Measurements from ENCODE around the gene PRDX5. TPM values are rescaled to one million over a fixed set of nuclear protein-coding genes. Genes with fewer than 3 reads are reported as not detected.
A peak's percentile ranks its signal among the peaks of the same experiment; 100 is the strongest.
"Not testable (repeated sequence)": the region's sequence is repeated elsewhere in the genome, so short reads cannot be mapped to it uniquely, and the experiment has no call there.

PRDX5 gene
- total RNA-seq, 1 donor from 2014 or later = 264 TPM

- TF ChIP-seq CTCF (IDR thresholded peaks at IDR 0.05; ENCODE audit: unreplicated experiment) = no peak
- H3K9me3 Mint-ChIP-seq (ENCODE audit: unreplicated experiment) = no peaks in the 10 kb centered on the region
- H3K36me3 Mint-ChIP-seq (ENCODE audit: low read depth, unreplicated experiment) = peaks cover 18% of the 10 kb centered on the region
- peaks cover 12% of the 10 kb centered on the region for H3K27me3 Mint-ChIP-seq (ENCODE audit: unreplicated experiment)
- H3K27ac Mint-ChIP-seq (ENCODE audit: unreplicated experiment) = no peak overlapping the region
- peaks cover 15% of the 10 kb centered on the region for H3K4me1 Mint-ChIP-seq (ENCODE audit: unreplicated experiment)
- no peak overlapping the region for H3K4me3 Mint-ChIP-seq (ENCODE audit: unreplicated experiment)
- DNase-seq (ENCODE audit: low spot score) = no peak
Measured at GRCh38 chr11:64323373-64323772, 5.5 kb downstream of the PRDX5 start.

- H3K4me3 Mint-ChIP-seq (ENCODE audit: unreplicated experiment) = not testable (repeated sequence)
- H3K27ac Mint-ChIP-seq (ENCODE audit: unreplicated experiment) = peak overlapping the region; percentile 57
- H3K36me3 Mint-ChIP-seq (ENCODE audit: low read depth, unreplicated experiment) = peaks cover 18% of the 10 kb centered on the region
Measured at GRCh38 chr11:64323984-64324383, 6.1 kb downstream of the PRDX5 start.

GRCh38 chr11:64324692-64325469 is 7.0 kb downstream of the PRDX5 start:
- no peak for DNase-seq (ENCODE audit: low spot score)
- TF ChIP-seq CTCF (IDR thresholded peaks at IDR 0.05; ENCODE audit: unreplicated experiment) = no peak
- Mint-ChIP-seq H3K9me3 (ENCODE audit: unreplicated experiment) (no peaks in the 10 kb centered on the region), H3K27ac (ENCODE audit: unreplicated experiment) (no peak overlapping the region), H3K4me1 (ENCODE audit: unreplicated experiment) (peaks cover 9% of the 10 kb centered on the region), H3K27me3 (ENCODE audit: unreplicated experiment) (peaks cover 5% of the 10 kb centered on the region), H3K4me3 (ENCODE audit: unreplicated experiment) (no peak overlapping the region), H3K36me3 (ENCODE audit: low read depth, unreplicated experiment) (peaks cover 18% of the 10 kb centered on the region)

More at GRCh38 chr11:64323984-64324383, 6.1 kb downstream of the PRDX5 start:
- peaks cover 13% of the 10 kb centered on the region for H3K4me1 Mint-ChIP-seq (ENCODE audit: unreplicated experiment)
- H3K9me3 Mint-ChIP-seq (ENCODE audit: unreplicated experiment); DNase-seq (ENCODE audit: low spot score): not testable (repeated sequence)
- H3K27me3 Mint-ChIP-seq (ENCODE audit: unreplicated experiment) = peaks cover 11% of the 10 kb centered on the region

GRCh38 chr11:64327375-64327774 is 9.5 kb downstream of the PRDX5 start:
- Mint-ChIP-seq H3K4me1 (ENCODE audit: unreplicated experiment) (peaks cover 6% of the 10 kb centered on the region), H3K9me3 (ENCODE audit: unreplicated experiment) (no peaks in the 10 kb centered on the region), H3K36me3 (ENCODE audit: low read depth, unreplicated experiment) (no peaks in the 10 kb centered on the region), H3K27me3 (ENCODE audit: unreplicated experiment) (peaks cover 1% of the 10 kb centered on the region), H3K4me3 (ENCODE audit: unreplicated experiment) (no peak overlapping the region), H3K27ac (ENCODE audit: unreplicated experiment) (no peak overlapping the region)
- no peak for DNase-seq (ENCODE audit: low spot score)
- TF ChIP-seq CTCF (IDR thresholded peaks at IDR 0.05; ENCODE audit: unreplicated experiment) = no peak

GRCh38 chr11:64327993-64328392 is 10.1 kb downstream of the PRDX5 start:
- TF ChIP-seq CTCF (IDR thresholded peaks at IDR 0.05; ENCODE audit: unreplicated experiment) = no peak
- Mint-ChIP-seq H3K4me1 (ENCODE audit: unreplicated experiment) (peaks cover 6% of the 10 kb centered on the region), H3K36me3 (ENCODE audit: low read depth, unreplicated experiment) (no peaks in the 10 kb centered on the region), H3K27me3 (ENCODE audit: unreplicated experiment) (peaks cover 1% of the 10 kb centered on the region), H3K4me3 (ENCODE audit: unreplicated experiment) (no peak overlapping the region), H3K9me3 (ENCODE audit: unreplicated experiment) (no peaks in the 10 kb centered on the region), H3K27ac (ENCODE audit: unreplicated experiment) (no peak overlapping the region)
- DNase-seq (ENCODE audit: low spot score) = no peak

Data from endothelial cell (in vitro differentiated cells).